K562 (cell line): ENCODE data around the gene GPR148. TPM values are rescaled to one million over a fixed set of nuclear protein-coding genes. Genes with fewer than 3 reads are reported as not detected.

ENCODE experiments used
- ARID3B ChIP-seq: fragments of 250-450 bp; sonication (Bioruptor Pico); IDR thresholded peaks from 2 replicates; pipeline ENCODE4 v1.4.0; 2020; ENCODE audit warnings: borderline replicate concordance
- ATF1 ChIP-seq, 2 experiments: fragments of 450-650 bp in 1 of 2; IDR thresholded peaks; 2 replicates each; pipeline ENCODE4 v1.6.1; 2016; ENCODE audit warnings: missing compliant biosample characterization in 1 of 2, missing genetic modification characterization in 1 of 2
- CGGBP1 ChIP-seq: fragments of 250-450 bp; sonication (Bioruptor Pico); IDR thresholded peaks from 2 replicates; pipeline ENCODE4 v1.9.0; 2021; ENCODE audit warnings: mild to moderate bottlenecking
- FOXK1 ChIP-seq: sonication (generic); formaldehyde crosslinking; IDR thresholded peaks from 2 replicates; pipeline ENCODE4 v1.8.0; 2022; ENCODE audit warnings: missing genetic modification reagents, mild to moderate bottlenecking, borderline replicate concordance
- KLF6 ChIP-seq: fragments of 250-450 bp; sonication (Bioruptor Pico); IDR thresholded peaks from 2 replicates; pipeline ENCODE4 v1.4.0; 2020; ENCODE audit warnings: mild to moderate bottlenecking, moderate library complexity, borderline replicate concordance
- RNF2 ChIP-seq: sonication (generic); IDR thresholded peaks from 2 replicates; pipeline ENCODE4 v1.6.1; 2016
- ZBTB40 ChIP-seq, 2 experiments: fragments of 450-650 bp in 1 of 2; sonication (generic) in 1 of 2; formaldehyde crosslinking in 1 of 2; IDR thresholded peaks; 2 replicates each; pipeline versions ENCODE4 v1.7.1 to v1.9.0; 2016 to 2022; ENCODE audit warnings: inconsistent platforms in 1 of 2, mild to moderate bottlenecking in 1 of 2, missing genetic modification reagents in 1 of 2
- polyA plus RNA-seq, 8 experiments: library from polyadenylated mRNA; depleted of rRNA in 4 of 8; stranded (reverse) in 5 of 8; unstranded in 3 of 8; fragments of >200 nt; fragmentation: Nextera tagmentation in 2 of 8; fragmentation: Illumina TruSeq in 1 of 8; extraction: Ambion mirVana in 2 of 8; extraction: Trizol in 1 of 8; gene quantifications; 2 replicates each; pipeline versions ENCODE4 v1.2.1 to v1.2.3, GENCODE V29; 2011 to 2014; ENCODE audit warnings: inconsistent platforms in 1 of 8, missing spikeins in 1 of 8
- total RNA-seq, 7 experiments: library from RNA; depleted of rRNA in 6 of 7; stranded (reverse); fragments of >200 nt in 6 of 7; fragmentation: Illumina TruSeq in 2 of 7; extraction: Trizol in 2 of 7; gene quantifications; 2 replicates each; pipeline versions ENCODE4 v1.2.1 to v1.2.3, GENCODE V29; 2011 to 2021; ENCODE audit warnings: low replicate concordance in 1 of 7
- TF ChIP-seq, protein P1 (sequence below): fragments of 250-450 bp; sonication (Bioruptor Pico); IDR thresholded peaks from 2 replicates; pipeline ENCODE4 v1.8.0; 2021; ENCODE audit warnings: moderate library complexity, mild to moderate bottlenecking, inconsistent platforms

GPR148 gene
- total and polyA plus RNA-seq, 9 of the 15 experiments (the other 6 are each of a cell fraction or from before 2014, with no cell fraction given) = not detected

- no peak for TF ChIP-seq CGGBP1 (CRISPR knock-in tag)
- no peak for TF ChIP-seq ATF1 (CRISPR knock-in tag; IDR thresholded peaks at IDR 0.05)
- TF ChIP-seq ATF1 (tag; IDR thresholded peaks at IDR 0.05) = peak; percentile 63
- TF ChIP-seq, protein P1, sequence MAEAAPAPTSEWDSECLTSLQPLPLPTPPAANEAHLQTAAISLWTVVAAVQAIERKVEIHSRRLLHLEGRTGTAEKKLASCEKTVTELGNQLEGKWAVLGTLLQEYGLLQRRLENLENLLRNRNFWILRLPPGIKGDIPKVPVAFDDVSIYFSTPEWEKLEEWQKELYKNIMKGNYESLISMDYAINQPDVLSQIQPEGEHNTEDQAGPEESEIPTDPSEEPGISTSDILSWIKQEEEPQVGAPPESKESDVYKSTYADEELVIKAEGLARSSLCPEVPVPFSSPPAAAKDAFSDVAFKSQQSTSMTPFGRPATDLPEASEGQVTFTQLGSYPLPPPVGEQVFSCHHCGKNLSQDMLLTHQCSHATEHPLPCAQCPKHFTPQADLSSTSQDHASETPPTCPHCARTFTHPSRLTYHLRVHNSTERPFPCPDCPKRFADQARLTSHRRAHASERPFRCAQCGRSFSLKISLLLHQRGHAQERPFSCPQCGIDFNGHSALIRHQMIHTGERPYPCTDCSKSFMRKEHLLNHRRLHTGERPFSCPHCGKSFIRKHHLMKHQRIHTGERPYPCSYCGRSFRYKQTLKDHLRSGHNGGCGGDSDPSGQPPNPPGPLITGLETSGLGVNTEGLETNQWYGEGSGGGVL (CRISPR knock-in tag) = no peak
- TF ChIP-seq ARID3B (CRISPR knock-in tag) = no peak
- no peak for TF ChIP-seq RNF2
- 0 out of 2 replicates have a peak, but pooled peaks have one; percentile 24 for TF ChIP-seq FOXK1 (CRISPR knock-in tag)
- no peak for TF ChIP-seq KLF6 (CRISPR knock-in tag)
- peak; percentile 39; the same call in 1 of the 2 replicates for TF ChIP-seq ZBTB40 (IDR thresholded peaks at IDR 0.05)
- no peak for TF ChIP-seq ZBTB40 (CRISPR knock-in tag; IDR thresholded peaks at IDR 0.05)
Measured at GRCh38 chr2:130727286-130727924, 1.5 kb upstream of the GPR148 start (continued).
